Suprapubic skin (tissue), 4 donors: Measurements from ENCODE around the gene IMMP2L. TPM values are rescaled to one million over a fixed set of nuclear protein-coding genes. Genes with fewer than 3 reads are reported as not detected.

ENCODE experiments used
- DNase-seq, 2 donors: peaks; one replicate each; pipeline ENCODE4 v3.0.0-alpha.2; 2019; ENCODE audit warnings: low spot score in 2 of 2
- H3K27ac ChIP-seq: fragments of 200-600 bp; sonication (generic); one replicate; pipeline ENCODE4 v1.5.1; 2019
- H3K27me3 ChIP-seq: fragments of 200-600 bp; sonication (generic); one replicate; pipeline ENCODE4 v1.5.1; 2019
- H3K36me3 ChIP-seq: fragments of 200-600 bp; sonication (generic); one replicate; pipeline ENCODE4 v1.5.1; 2019
- H3K4me1 ChIP-seq: fragments of 200-600 bp; sonication (generic); one replicate; pipeline ENCODE4 v1.5.1; 2019
- H3K4me3 ChIP-seq: fragments of 200-600 bp; sonication (generic); one replicate; pipeline ENCODE4 v1.5.1; 2019; ENCODE audit warnings: mild to moderate bottlenecking
- H3K9me3 ChIP-seq: fragments of 200-600 bp; sonication (generic); one replicate; pipeline ENCODE4 v1.5.1; 2019
- EP300 ChIP-seq: sonication (generic); formaldehyde crosslinking; IDR thresholded peaks from one replicate; pipeline ENCODE4 v1.6.1; 2017; ENCODE audit warnings: antibody characterized with exemption
- POLR2A ChIP-seq, 2 donors: fragments of 450-650 bp; IDR thresholded peaks; one replicate each; pipeline ENCODE4 v1.6.1; 2017; ENCODE audit warnings: antibody characterized with exemption in 2 of 2, mild to moderate bottlenecking in 2 of 2, moderate library complexity in 2 of 2
- POLR2AphosphoS5 ChIP-seq, 3 donors: sonication (generic); formaldehyde crosslinking; IDR thresholded peaks; one replicate each; pipeline ENCODE4 v1.6.1; 2017; ENCODE audit warnings: antibody characterized with exemption in 3 of 3
- WGBS: methylation state at CpG from one replicate; pipeline ENCODE4 v1.1.5; 2018; 5-methylcytosine and 5-hydroxymethylcytosine counted together
- total RNA-seq, 4 donors: library from RNA; depleted of rRNA; stranded (reverse); fragments of >200 nt; gene quantifications; one replicate each; pipeline ENCODE4 v1.1.0, GENCODE V29; 2016
- TF ChIP-seq, protein P1 (sequence below), 2 donors: fragments of 200-600 bp in 1 of 2; fragments of 450-650 bp in 1 of 2; sonication (generic) in 1 of 2; IDR thresholded peaks; one replicate each; pipeline ENCODE4 v1.5.1; 2016 to 2019; ENCODE audit warnings: antibody characterized with exemption in 2 of 2, mild to moderate bottlenecking in 1 of 2, moderate library complexity in 1 of 2

Gene IMMP2L
- total RNA-seq, 4 donors from 2014 or later: 10.6 to 20.6 (median 14.6) TPM

DNA sequence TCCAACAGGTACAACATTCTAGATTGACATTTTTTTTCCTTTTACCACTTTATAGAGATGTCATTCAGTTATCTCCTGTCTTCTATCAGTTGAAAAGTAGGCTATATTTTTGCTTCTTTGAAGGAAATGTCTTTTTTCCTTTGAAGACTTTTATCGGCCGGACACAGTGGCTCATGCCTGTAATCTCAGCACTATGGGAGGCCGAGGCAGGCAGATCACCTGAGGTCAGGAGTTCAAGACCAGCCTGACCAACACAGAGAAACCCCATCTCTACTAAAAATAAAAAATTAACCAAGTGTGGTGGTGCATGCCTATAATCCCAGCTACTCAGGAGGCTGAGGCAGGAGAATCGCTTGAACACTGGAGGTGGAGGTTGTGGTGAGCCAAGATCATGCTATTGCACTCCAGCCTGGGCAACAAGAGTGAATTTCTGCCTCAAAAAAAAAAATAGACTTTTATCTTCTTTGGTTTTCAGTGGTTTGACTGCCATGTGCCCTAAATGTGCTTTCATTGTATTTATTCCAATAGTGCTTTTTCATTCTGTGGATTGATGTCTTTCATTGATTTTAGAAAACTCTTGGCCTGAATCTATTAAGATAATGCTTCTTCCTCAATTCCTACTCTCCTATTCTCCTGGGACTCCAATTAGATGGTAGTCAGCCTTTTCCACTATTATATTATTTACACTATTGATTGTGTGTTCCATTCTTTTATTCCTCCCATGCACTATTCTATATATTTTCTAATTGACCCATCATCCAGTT lies 84.6 kb downstream of the IMMP2L start:
- Histone ChIP-seq H3K9me3 (no peaks in the 10 kb centered on the region), H3K4me1 (no peaks in the 10 kb centered on the region), H3K27me3 (no peaks in the 10 kb centered on the region), H3K4me3 (no peak overlapping the region), H3K36me3 (no peaks in the 10 kb centered on the region), H3K27ac (no peak overlapping the region)
- TF ChIP-seq POLR2AphosphoS5 (IDR thresholded peaks at IDR 0.05): no peak
- TF ChIP-seq POLR2A (IDR thresholded peaks at IDR 0.05): no peak
- TF ChIP-seq EP300: no peak
- TF ChIP-seq, protein P1, sequence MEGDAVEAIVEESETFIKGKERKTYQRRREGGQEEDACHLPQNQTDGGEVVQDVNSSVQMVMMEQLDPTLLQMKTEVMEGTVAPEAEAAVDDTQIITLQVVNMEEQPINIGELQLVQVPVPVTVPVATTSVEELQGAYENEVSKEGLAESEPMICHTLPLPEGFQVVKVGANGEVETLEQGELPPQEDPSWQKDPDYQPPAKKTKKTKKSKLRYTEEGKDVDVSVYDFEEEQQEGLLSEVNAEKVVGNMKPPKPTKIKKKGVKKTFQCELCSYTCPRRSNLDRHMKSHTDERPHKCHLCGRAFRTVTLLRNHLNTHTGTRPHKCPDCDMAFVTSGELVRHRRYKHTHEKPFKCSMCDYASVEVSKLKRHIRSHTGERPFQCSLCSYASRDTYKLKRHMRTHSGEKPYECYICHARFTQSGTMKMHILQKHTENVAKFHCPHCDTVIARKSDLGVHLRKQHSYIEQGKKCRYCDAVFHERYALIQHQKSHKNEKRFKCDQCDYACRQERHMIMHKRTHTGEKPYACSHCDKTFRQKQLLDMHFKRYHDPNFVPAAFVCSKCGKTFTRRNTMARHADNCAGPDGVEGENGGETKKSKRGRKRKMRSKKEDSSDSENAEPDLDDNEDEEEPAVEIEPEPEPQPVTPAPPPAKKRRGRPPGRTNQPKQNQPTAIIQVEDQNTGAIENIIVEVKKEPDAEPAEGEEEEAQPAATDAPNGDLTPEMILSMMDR (IDR thresholded peaks at IDR 0.05): no peak
- DNase-seq: no peak
- 99% methylated on average over 4 of the region's 4 CpGs for WGBS

DNA sequence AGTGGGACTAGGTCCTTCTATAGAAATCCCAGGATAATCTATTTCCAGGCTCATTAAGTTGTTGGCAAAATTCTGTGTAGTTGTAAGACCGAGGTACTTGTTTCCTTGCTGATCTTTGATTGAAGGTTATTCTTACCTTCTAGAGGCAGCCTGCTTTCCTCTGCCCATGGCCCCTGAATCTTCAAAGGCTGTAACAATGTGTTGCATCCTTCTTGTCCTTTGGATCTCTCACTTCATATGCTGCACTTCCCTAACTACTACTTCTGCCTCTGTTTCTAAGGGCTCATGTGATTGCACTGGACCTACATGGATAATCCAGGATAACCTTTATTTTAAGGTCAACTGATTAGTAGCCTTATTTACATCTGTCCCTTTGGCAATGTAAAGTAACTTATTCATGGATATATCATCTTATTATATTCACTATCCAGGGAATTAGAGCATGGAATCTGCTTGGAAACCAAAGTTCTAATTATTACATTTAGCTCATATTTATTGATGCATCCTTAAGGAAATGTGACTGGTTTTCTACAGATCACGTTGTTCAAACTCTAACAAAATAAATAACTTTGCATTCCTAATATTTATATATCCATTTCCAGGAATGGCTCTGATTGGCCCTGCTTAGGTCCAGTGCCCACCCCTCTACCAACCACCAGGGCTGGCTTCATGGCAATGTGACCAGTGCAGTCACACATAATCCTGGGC lies 85.6 kb downstream of the IMMP2L start:
- WGBS: 81% methylated on average over 2 of the region's 2 CpGs
- H3K4me1 ChIP-seq: no peaks in the 10 kb centered on the region

DNA sequence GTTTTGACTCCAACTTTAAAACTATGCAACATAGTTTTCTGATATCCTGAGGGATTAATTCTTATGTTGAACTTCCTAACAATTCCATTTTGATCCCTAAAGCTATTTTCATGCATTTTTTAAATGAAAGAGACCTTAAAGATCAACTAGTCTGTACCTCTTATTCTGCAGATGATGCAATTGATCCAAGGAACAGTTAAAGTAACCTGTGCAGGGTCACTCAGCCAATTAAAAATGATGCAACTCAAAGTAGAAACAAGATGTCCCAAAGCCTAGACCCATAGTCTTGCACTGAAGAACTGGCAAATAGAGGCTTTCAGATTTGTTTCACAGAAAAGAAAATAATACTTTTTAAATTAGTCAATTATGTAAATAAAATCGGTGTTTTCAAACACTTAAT lies 86.3 kb downstream of the IMMP2L start:
- no peak overlapping the region for H3K27ac ChIP-seq
- H3K36me3 ChIP-seq: no peaks in the 10 kb centered on the region
- no peaks in the 10 kb centered on the region for H3K4me1 ChIP-seq
- no peaks in the 10 kb centered on the region for H3K27me3 ChIP-seq
- TF ChIP-seq, protein P1 (IDR thresholded peaks at IDR 0.05): no peak
- TF ChIP-seq POLR2AphosphoS5 (IDR thresholded peaks at IDR 0.05) (no peak), POLR2A (IDR thresholded peaks at IDR 0.05) (no peak), EP300 (no peak)
- H3K9me3 ChIP-seq: no peaks in the 10 kb centered on the region
- no peak overlapping the region for H3K4me3 ChIP-seq
- WGBS: 68% methylated on average over 1 of the region's 1 CpG
- DNase-seq: no peak

More for the DNA sequence above, 85.6 kb downstream of the IMMP2L start:
- Histone ChIP-seq H3K36me3 (no peaks in the 10 kb centered on the region), H3K4me3 (no peak overlapping the region), H3K27ac (no peak overlapping the region), H3K9me3 (no peaks in the 10 kb centered on the region), H3K27me3 (no peaks in the 10 kb centered on the region)
- no peak for DNase-seq
- no peak for TF ChIP-seq POLR2AphosphoS5 (IDR thresholded peaks at IDR 0.05)
- no peak for TF ChIP-seq EP300
- TF ChIP-seq POLR2A (IDR thresholded peaks at IDR 0.05): no peak
- TF ChIP-seq, protein P1 (IDR thresholded peaks at IDR 0.05): no peak

DNA sequence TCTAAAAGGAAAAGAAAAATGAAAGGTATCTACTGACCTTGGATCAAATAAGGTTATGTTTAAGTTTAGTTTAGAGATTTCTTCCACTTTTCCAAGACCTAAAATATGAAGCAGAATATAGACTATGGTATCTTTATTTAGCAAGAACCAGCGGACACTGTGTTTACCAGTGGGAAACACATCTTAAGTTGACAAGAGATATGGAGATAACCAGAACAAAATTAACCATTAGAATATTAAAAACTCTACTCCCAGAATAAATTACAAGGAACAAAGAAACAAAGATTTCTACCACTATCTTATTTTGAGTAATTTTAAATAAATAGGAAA lies 86.9 kb downstream of the IMMP2L start:
- WGBS: 96% methylated on average over 1 of the region's 1 CpG

More for the DNA sequence above, 86.9 kb downstream of the IMMP2L start:
- Histone ChIP-seq H3K4me1 (no peaks in the 10 kb centered on the region), H3K36me3 (no peaks in the 10 kb centered on the region), H3K9me3 (no peaks in the 10 kb centered on the region), H3K27me3 (no peaks in the 10 kb centered on the region), H3K4me3 (no peak overlapping the region), H3K27ac (no peak overlapping the region)
- TF ChIP-seq EP300: no peak
- TF ChIP-seq POLR2A (IDR thresholded peaks at IDR 0.05): no peak
- no peak for TF ChIP-seq POLR2AphosphoS5 (IDR thresholded peaks at IDR 0.05)
- TF ChIP-seq, protein P1 (IDR thresholded peaks at IDR 0.05): no peak
- no peak for DNase-seq
